GM23338 (cell line): Measurements from ENCODE around the gene EED. TPM values are rescaled to one million over a fixed set of nuclear protein-coding genes. Genes with fewer than 3 reads are reported as not detected.
A peak's percentile ranks its signal among the peaks of the same experiment; 100 is the strongest.

ENCODE experiments used
- ATAC-seq: fragments of 200-7000 bp; cut with Tn5 transposase; 3 replicates; pipeline ENCODE4 v1.9.1; 2020
- DNase-seq: peaks from one replicate; pipeline ENCODE4 v3.0.0-alpha.2; 2015; ENCODE audit warnings: low spot score
- H2AFZ ChIP-seq: fragments of 200-600 bp; sonication (generic); 2 replicates; pipeline ENCODE4 v1.8.0; 2016; ENCODE audit warnings: antibody characterized with exemption, mild to moderate bottlenecking, moderate library complexity
- H3F3A ChIP-seq: fragments of 200-600 bp; sonication (generic); replicated peaks from 2 replicates; pipeline ENCODE4 v1.8.0; 2017; ENCODE audit warnings: antibody characterized with exemption, mixed run types, low read depth
- H3K27ac ChIP-seq: fragments of 200-600 bp; sonication (generic); 2 replicates; pipeline ENCODE4 v1.6.1; 2016; ENCODE audit warnings: low read depth
- H3K27me3 ChIP-seq: fragments of 200-600 bp; sonication (generic); 2 replicates; pipeline ENCODE4 v1.8.0; 2016; ENCODE audit warnings: mild to moderate bottlenecking, mixed run types, moderate library complexity; ENCODE audit not compliant: insufficient read depth
- H3K36me3 ChIP-seq: fragments of 200-600 bp; sonication (generic); 2 replicates; pipeline ENCODE4 v1.8.0; 2016; ENCODE audit warnings: mild to moderate bottlenecking; ENCODE audit not compliant: insufficient read depth
- H3K4me1 ChIP-seq: fragments of 200-600 bp; sonication (generic); 2 replicates; pipeline ENCODE4 v1.8.0; 2016; ENCODE audit warnings: mild to moderate bottlenecking, moderate library complexity; ENCODE audit not compliant: insufficient read depth
- H3K4me2 ChIP-seq: fragments of 200-600 bp; sonication (generic); 2 replicates; pipeline ENCODE4 v1.7.1; 2017; ENCODE audit warnings: mixed run types
- H3K4me3 ChIP-seq: fragments of 200-600 bp; sonication (generic); 2 replicates; pipeline ENCODE4 v1.6.1; 2016; ENCODE audit warnings: mixed run types
- H3K79me2 ChIP-seq: fragments of 200-600 bp; sonication (generic); replicated peaks from 2 replicates; pipeline ENCODE4 v1.8.0; 2017; ENCODE audit warnings: mild to moderate bottlenecking; ENCODE audit not compliant: insufficient read depth
- H3K9me2 ChIP-seq: fragments of 200-600 bp; sonication (generic); 2 replicates; pipeline ENCODE4 v1.8.0; 2017; ENCODE audit not compliant: insufficient read depth
- H4K20me1 ChIP-seq: fragments of 200-600 bp; sonication (generic); replicated peaks from 2 replicates; pipeline ENCODE4 v1.8.0; 2017; ENCODE audit warnings: mild to moderate bottlenecking; ENCODE audit not compliant: insufficient read depth
- H3K27ac Mint-ChIP-seq: 2 replicates; pipeline ENCODE4 v1.8.0; 2020; ENCODE audit warnings: inconsistent platforms, mild to moderate bottlenecking, moderate library complexity, mixed read lengths
- H3K27me3 Mint-ChIP-seq: 3 replicates; pipeline ENCODE4 v1.8.0; 2022; ENCODE audit warnings: low read depth, mild to moderate bottlenecking, moderate library complexity, mixed read lengths, inconsistent platforms; ENCODE audit not compliant: insufficient read depth, poor library complexity
- H3K36me3 Mint-ChIP-seq: 3 replicates; pipeline ENCODE4 v1.8.0; 2021; ENCODE audit warnings: low read depth, mild to moderate bottlenecking, inconsistent platforms, moderate library complexity, mixed read lengths
- H3K4me1 Mint-ChIP-seq: 3 replicates; pipeline ENCODE4 v1.8.0; 2020; ENCODE audit warnings: mild to moderate bottlenecking, inconsistent platforms, mixed read lengths
- H3K4me3 Mint-ChIP-seq: 3 replicates; pipeline ENCODE4 v1.8.0; 2021; ENCODE audit warnings: moderate library complexity, mild to moderate bottlenecking, inconsistent platforms, mixed read lengths
- H3K9me3 Mint-ChIP-seq: 3 replicates; pipeline ENCODE4 v1.8.0; 2020; ENCODE audit warnings: moderate library complexity, mild to moderate bottlenecking, inconsistent platforms, mixed read lengths
- CTCF ChIP-seq, 2 experiments: fragments of 200-600 bp in 1 of 2; sonication (generic) in 1 of 2; conservative IDR thresholded peaks; 2 replicates each; pipeline versions ENCODE4 v1.5.1 to v1.6.1; 2016 to 2017; ENCODE audit warnings: antibody characterized with exemption in 2 of 2, low read depth in 2 of 2, mild to moderate bottlenecking in 2 of 2, moderate library complexity in 1 of 2
- JUNB ChIP-seq: IDR thresholded peaks from one replicate; pipeline ENCODE4 v1.6.1; 2016; ENCODE audit warnings: antibody characterized with exemption; ENCODE audit not compliant: unreplicated experiment
- NANOG ChIP-seq: IDR thresholded peaks from 2 replicates; pipeline ENCODE4 v1.6.1; 2016; ENCODE audit warnings: antibody characterized with exemption, borderline replicate concordance
- POLR2AphosphoS5 ChIP-seq: IDR thresholded peaks from 2 replicates; pipeline ENCODE4 v1.6.1; 2016; ENCODE audit warnings: antibody characterized with exemption, low read depth
- REST ChIP-seq: IDR thresholded peaks from one replicate; pipeline ENCODE4 v1.6.1; 2018; ENCODE audit warnings: antibody characterized with exemption; ENCODE audit not compliant: unreplicated experiment
- STAT1 ChIP-seq: IDR thresholded peaks from one replicate; pipeline ENCODE4 v1.6.1; 2016; ENCODE audit warnings: antibody characterized with exemption; ENCODE audit not compliant: unreplicated experiment
- ZNF114 ChIP-seq: fragments of 250-450 bp; sonication (Bioruptor Pico); IDR thresholded peaks from 2 replicates; pipeline ENCODE4 v1.5.0; 2020; ENCODE audit warnings: mild to moderate bottlenecking, moderate library complexity
- ZNF331 ChIP-seq: fragments of 250-450 bp; sonication (Bioruptor Pico); IDR thresholded peaks from 2 replicates; pipeline ENCODE4 v1.5.0; 2020; ENCODE audit warnings: low read depth, mild to moderate bottlenecking, moderate library complexity
- ZNF462 ChIP-seq: fragments of 250-450 bp; sonication (Bioruptor Pico); IDR thresholded peaks from 2 replicates; pipeline ENCODE4 v1.5.0; 2020; ENCODE audit warnings: mild to moderate bottlenecking, moderate library complexity
- polyA plus RNA-seq: library from polyadenylated mRNA; unstranded; fragments of >200 nt; fragmentation: Nextera tagmentation; extraction: Ambion mirVana; gene quantifications from 2 replicates; pipeline ENCODE4 v1.2.1, GENCODE V29; 2016
- total RNA-seq: library from RNA; depleted of rRNA; stranded (reverse); fragments of >200 nt; shearing (Covaris generic); gene quantifications from 2 replicates; pipeline ENCODE4 v1.2.3, GENCODE V29; 2014

Gene EED
- total and polyA plus RNA-seq, 2 experiments from 2014 or later, result 26.7 to 29.7 TPM

DNA sequence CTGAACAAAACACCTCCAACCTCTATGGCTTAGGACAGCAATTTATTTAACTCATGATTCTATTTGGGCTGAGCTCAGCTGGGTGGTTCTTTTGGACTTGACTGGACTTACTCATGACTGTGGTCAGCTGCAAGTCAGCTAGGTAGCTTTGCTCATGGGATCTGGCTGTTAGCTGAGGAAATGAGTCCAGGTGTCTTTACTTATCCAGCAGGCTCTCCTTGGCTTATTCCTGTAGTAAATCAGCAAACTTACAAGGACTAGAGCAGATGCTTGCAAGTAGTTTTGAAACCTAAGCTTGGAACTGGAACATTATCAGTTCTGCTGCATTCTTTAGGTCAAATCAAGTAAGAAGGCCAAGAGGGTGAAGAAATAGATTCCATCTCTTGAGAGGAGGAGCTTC, 49.5 kb downstream of the EED start (continued):
- TF ChIP-seq STAT1 (no peak), POLR2AphosphoS5 (no peak), NANOG (no peak), REST (no peak)

GRCh38 chr11:86301742-86302091, 57.2 kb downstream of the EED start:
- ATAC-seq (no peak), DNase-seq (no peak)
- peak overlapping the region; percentile 68 for H3K4me3 ChIP-seq
- H3K27ac ChIP-seq, result no peak overlapping the region
- no peaks in the 10 kb centered on the region for H3K4me1 ChIP-seq
- peaks cover 31% of the 10 kb centered on the region for H3K79me2 ChIP-seq
- Mint-ChIP-seq H3K36me3 (peaks cover 7% of the 10 kb centered on the region; the same call in 2 of the 3 replicates), H3K27ac (no peak overlapping the region), H3K27me3 (no peaks in the 10 kb centered on the region), H3K9me3 (peaks cover 3% of the 10 kb centered on the region; the same call in 2 of the 3 replicates), H3K4me1 (peaks cover 5% of the 10 kb centered on the region; the same call in 2 of the 3 replicates), H3K4me3 (peak overlapping the region; percentile 97)
- peaks cover 4% of the 10 kb centered on the region; the same call in 1 of the 2 replicates for H3K36me3 ChIP-seq
- H3K9me2 ChIP-seq, result no peaks in the 10 kb centered on the region
- H3K4me2 ChIP-seq, result peak overlapping the region; percentile 86
- peak overlapping the region; percentile 72 for H2AFZ ChIP-seq
- no peaks in the 10 kb centered on the region for H3F3A ChIP-seq
- no peaks in the 10 kb centered on the region for H3K27me3 ChIP-seq
- H4K20me1 ChIP-seq, result no peaks in the 10 kb centered on the region
- no peak for TF ChIP-seq JUNB
- no peak for TF ChIP-seq ZNF462 (CRISPR knock-in tag)
- TF ChIP-seq REST, result no peak
- no peak for TF ChIP-seq CTCF (conservative IDR thresholded peaks at IDR 0.05; ENCODE audit: low read depth in 2 of 2)
- no peak for TF ChIP-seq ZNF331 (CRISPR knock-in tag)
- no peak for TF ChIP-seq ZNF114 (CRISPR knock-in tag)
- no peak for TF ChIP-seq STAT1
